DMS 273 (cell line): ENCODE data around the gene USH2A.

Source experiments
- DNase-seq: peaks from one replicate; lab custom pipeline; 2025; ENCODE audit not compliant: unreplicated experiment; lab: John Stamatoyannopoulos, UW

The USH2A gene

DNA sequence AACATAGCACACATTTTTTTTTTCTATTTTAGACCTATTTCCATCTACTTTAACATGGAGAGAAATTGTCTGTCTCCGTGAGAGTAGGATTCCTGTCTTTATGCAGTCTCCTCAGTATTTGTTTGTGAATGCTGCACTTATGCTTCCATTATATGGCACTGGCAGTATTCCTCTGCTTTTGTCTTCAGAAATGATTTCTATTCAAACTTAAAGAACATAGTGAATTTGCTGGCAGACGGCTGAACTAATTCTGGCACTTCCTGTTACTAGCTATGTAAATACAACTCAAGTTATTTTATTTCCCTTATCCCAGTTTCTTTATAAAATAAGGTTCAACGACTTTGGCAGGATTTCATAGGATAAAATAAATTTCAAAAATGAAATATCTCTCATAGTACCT lies 810.9 kb downstream of the USH2A start:
- DNase-seq = no peak

DNA sequence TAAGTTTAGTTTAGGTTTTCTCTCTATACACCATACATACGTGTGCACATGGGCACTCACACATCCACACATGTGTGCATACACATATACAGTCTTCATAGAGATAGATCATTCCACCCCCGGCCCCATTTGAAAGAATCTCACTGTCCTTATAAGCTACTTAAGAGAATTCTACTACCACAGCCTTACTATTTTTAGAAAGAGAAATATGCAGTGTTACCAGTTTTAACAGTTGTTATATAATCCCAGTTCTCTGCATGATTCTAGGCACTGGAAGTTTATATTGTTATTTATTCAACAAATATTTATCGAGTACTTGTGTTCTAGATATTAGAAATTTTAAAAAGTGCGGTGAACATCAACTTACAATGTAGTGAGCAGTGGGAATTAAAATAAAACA lies 814.6 kb downstream of the USH2A start:
- DNase-seq = no peak

DNA sequence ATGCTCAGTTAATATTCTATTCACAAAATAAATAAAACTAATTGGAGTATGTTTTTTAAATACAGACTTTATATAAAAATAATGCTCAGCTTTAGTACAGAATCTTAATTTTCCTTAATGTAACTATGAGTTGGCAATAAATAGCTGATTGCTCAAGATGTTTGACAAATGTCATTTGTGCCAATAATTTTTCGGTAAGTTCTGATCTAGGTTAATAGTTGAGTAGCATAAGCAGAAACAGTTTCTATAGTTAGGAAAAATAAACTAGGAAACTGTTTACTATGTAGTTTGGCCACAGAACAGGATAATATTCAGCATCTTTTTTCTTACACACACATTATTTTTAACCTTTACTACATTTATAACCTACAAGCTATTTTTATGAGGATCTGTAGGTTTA lies 815.8 kb downstream of the USH2A start:
- no peak for DNase-seq

DNA sequence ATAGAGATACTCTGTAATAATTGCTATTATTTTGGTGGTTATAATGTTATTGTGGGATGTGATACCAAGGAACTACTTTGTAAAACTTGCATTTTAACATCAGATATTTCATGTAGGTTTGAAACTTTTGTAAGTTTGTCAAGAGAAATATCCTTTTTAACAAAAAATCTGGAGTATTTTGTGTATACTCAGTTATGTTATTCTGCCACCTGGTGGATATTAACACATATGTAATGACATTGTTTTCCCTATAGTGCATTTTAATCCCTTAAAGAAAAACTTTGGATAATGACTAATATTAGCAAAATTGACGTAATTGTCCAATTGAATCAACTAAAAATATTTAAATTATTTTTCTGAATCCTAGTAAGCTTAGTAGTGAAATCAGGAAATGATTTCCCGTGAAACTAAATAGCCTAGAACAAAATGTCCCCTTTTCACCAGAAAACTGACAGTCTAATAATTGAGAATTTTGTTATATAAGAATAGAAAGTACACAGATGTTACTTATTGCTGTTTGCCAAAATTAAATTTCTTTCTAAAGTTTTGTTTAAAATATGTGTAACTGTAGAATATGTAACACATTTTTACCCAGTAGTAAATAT lies 816.6 kb downstream of the USH2A start:
- peak; percentile 26 for DNase-seq

DNA sequence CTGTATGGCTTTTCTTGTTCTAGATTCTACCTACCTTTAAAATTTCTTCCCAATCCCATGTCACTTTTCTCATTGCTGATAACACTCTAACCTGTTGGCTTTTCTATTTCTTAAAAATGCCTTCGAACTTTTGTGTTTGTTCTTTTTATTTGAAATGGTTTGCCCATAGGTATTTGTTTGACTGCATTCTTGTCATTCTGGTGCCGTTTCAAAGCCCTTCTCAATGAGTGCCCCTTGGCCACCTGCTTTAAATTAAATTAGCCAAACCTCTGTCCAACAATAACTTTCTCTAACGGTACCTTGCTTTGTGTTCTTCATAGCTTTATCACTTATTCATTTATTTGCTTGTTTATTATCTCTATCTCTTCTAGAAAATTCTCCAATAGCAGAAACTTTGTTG lies 817.2 kb downstream of the USH2A start:
- DNase-seq = no peak

DNA sequence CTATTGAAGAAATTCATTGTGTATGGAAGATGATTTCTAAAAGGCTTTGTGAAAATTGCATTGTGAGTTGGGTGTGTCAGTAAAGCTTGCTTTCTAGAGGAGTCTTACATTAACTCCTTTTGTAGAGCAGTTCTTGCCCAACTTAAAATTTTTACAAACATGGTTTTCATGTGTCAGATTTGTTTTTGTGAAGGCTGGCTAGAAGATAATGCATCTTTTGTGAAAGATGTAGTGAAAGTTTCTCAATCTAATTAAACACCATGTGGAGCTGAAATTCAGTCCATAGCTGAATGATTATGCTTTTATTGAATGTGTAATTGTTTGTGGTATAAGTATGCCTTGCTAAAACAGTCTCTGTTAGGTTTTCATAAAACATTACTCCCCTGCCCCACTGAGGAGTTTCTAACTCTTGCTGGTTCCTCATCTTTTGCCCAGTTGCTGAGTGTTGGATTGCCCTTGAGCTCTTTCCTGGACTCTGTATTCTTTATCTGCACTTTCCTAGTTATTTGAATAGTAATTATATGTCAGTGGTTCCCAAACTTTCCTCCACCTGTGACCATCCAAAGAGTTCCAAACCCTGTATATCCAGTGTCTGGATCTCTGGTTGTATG lies 818.1 kb downstream of the USH2A start:
- no peak for DNase-seq

DNA sequence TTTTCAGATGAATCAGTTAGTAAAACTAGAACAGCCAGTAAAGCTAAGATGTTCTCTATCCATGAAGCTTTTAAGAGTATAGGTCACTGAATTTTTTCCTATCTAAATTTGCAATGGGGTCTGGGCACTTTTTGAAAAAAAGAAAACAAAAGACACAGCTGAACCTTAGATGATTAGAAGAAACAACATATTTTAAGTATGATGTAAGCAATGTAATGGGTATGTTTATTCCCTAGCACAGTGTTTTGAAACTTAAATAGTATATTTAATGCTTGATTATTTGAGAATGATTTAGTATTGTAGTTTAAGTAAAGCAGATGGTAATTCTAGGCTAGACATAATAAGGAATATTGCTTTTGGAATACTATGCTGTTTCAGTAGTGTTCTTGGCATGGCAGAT lies 819.9 kb downstream of the USH2A start:
- DNase-seq = no peak

DNA sequence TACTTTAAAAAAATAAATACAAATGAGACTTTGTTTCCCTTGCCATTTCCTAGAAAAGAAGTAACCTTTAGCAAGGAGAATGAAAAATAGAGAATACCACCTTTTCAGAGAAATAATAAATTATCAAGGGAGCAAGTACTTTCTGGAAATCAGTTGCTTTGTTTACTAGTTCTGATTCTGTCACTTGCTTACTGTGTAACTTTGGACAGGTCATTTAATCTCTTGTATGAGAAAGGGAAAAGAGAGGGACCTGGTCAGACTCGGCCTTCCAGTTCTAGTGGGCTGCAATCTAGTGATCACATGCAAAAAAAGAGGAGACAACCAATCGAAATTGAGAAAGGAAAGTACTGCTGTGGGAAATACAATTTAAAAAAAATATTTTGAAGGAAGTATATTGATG lies 822.0 kb downstream of the USH2A start:
- DNase-seq = no peak

DNA sequence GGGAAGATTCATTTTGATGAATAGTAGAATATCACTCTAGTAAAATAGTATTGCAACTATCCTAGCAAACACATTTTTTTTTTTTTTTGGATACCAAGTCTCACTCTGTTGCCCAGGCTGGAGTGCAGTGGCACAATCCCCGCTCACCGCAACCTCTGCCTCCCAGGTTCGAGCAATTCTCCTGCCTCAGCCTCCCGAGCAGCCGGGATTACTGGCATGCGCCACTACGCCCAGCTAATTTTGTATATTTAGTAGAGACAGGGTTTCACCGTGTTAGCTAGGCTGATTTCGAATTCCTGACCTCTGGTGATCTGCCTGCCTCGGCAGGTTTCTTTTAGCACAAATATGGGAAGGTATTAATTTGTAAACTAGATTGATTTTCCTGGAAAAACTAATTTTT lies 822.4 kb downstream of the USH2A start:
- DNase-seq = no peak

DNA sequence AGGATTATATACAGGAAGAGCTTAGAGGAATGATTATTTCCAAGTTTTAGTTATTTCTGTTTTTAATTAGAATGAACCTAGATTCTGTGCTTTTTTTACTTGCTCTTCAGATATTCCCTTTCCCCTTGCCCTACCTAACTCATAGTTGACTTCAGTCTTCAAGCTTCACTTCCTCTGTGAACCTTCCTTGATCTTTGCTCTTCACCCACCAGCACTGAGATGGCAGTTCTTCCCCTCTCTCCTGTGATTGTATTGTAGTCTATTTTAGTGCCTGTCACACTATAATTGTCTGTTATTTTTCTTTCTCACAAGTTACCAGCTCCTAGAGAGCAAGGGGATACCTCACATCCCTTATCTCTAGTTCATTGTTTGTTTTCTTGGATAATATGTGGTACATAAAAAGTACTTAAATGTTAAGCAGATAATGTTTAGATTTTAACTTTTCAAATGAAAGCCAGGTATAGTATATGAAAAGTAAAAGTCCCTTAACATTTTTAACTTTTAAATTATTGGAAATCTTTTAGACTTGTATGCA lies 822.9 kb downstream of the USH2A start:
- DNase-seq = no peak

DNA sequence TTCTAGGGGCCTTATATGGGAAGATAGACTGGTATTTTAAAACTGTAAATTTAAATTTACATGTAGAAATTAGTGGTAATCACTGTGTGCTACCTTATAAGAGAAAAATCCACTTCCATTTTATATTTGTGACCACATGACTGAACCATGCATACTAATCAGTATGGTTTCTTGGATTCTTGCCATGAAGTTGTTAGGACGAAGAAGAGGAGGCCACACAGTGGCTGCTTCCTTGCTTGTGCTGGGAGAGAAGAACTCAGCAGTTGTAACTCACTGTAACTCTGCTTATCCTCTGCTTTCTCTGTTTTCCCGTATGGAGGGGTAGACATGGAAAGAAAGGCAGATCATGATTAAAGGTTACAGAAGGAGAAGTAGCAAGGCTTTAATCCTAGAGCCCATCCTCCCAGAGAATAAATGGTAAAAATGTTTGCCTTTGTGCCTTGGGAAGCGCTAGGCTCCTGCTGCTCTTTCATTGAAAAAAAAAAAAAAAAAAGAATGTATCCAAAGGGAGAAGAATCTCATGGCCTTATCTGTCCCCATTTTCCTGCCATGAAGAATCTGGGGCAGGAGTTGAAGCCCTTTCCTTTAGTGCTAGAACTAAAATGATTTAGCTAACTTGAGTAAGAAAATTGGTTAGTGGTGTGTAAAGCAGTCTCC lies 823.7 kb downstream of the USH2A start:
- DNase-seq = peak; percentile 77

DNA sequence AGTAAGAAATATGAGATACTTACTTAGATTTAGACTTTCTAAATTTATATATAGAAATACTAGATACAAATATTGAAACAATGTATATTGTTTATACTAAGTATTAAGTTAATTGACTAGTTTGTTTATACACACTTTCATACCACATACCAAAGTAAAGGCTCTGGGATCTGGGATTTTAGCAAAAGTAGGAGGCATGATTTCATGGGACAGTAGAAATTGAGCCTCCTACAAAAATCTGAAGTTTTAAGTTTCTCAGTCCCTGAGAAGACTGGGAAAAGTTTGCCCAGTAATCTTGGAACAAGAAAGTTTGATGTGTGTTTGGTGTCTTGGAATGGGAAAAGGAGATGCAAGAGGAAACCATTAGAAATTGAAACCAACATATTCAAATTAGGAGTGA lies 825.3 kb downstream of the USH2A start:
- no peak for DNase-seq

DNA sequence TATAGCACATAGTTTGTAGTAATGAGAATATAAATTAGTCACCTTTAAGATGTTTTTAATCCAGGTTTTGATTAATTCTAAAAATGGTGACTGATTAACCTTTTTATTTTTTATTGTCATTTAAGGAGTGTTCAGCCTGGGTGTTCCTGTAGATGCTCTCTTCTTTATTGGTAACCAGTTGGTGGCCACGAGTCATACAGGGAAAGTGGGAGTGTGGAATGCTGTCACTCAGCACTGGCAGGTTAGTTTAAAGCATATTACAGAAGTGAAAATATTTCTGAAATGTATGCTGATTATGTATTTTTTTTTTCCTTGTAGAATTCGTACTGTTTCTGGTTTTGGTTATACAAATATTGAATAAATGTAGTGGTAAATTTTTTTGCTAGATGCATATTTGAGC lies 828.0 kb downstream of the USH2A start:
- no peak for DNase-seq

DNA sequence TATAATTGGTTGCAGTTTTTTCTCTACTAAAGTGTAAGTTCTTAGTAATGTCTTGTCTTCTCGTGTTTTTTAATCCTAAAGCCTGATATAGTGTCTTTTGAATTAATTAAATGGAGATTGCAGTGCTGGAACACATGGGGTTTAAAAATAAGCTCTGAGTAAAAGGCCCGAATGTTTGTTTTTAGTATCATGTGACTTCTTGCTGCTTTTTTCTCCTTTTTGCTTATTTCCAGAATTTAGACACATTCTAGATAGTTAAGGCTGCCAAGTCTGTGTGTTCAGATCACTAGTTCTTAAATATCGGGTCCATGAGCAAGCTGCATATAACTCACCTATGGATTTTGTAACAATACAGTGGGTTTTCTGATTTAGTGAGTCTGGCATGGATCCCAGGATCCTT lies 828.6 kb downstream of the USH2A start:
- no peak for DNase-seq

DNA sequence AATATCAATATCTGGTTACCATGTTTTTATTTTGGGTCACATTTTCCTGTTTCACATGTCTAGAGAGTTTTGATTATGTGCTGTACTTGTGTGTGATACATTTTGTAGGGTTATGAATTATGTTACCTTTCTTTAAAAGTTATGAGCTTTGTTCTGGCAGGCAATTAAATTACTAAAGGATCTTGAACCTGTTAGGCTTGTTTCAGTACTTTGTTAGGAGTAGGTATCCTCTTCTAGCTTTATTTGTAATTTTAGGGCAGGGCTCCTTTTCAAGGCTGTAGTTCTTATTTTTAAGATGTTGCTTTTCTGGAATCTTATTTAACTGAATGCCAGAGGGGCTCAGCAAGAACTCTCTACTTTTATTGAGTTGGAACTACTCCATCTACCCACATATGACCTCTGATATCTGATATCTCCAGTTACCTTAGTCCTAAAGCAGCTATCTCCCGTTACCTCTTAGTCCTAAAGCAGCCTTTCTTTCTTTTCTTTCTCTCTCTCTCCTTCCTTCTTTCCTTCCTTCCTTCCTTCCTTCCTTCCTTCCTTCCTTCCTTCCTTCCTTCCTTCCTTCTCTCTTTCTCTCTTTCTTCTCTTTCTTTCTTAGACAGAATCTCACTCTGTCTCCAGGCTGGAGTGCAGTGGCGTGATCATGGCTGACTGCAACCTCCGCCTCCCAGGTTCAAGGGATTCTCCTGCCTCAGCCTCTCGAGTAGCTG lies 832.3 kb downstream of the USH2A start:
- no peak for DNase-seq

DNA sequence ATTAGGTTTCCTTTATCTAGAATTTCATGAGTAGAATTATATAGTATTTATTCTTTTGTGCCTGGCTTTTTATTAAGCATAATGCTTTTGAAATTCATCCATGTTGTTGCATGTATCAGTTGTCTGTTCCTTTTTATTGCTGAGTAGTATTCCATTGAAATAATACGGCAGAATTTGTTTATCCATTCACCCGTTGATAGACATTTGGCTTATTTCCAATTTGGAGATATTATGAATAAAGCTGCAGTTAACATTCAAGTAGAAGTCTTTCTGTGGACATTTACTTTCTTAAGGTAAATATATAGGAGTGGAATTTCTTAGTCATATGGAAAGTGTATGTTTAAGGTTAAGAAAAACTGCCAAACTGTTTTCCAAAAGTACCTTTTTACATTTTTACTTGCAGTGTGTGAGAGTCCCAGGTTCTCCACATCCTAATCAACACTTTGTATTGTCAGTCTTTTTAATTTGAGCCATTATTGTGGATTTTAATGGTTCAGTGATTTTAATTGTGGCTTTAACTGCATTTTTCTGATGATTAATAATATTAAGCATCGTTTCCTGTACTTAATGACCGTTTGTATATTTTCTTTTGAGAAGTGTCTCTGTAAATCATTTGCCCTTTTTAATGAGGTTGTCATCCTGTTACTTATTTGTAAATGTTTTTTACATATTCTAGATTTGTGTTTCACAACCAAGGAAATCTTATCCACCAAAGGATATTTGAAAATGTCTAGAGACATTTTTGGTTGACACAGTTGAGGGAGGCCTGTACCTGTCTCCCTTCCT lies 833.4 kb downstream of the USH2A start:
- no peak for DNase-seq

DNA sequence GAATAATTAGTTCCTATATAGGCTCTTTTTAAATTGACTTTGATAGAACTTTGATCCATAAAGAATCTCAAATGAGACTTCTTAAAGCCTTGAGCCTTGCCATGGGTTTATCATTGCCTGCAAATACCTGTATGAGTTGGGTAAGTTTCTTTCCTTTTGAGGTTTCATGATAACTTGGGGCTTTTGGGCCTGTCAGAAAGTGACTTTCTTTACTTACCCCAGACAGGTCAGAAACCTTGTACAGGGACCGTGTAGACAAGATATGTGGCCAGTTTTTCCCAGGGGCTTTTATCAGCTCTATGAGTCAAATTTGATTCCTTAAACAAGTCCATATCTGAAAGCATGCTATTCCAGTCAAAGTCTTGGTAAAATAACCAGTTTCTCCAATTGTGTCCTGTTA lies 838.9 kb downstream of the USH2A start:
- no peak for DNase-seq

DNA sequence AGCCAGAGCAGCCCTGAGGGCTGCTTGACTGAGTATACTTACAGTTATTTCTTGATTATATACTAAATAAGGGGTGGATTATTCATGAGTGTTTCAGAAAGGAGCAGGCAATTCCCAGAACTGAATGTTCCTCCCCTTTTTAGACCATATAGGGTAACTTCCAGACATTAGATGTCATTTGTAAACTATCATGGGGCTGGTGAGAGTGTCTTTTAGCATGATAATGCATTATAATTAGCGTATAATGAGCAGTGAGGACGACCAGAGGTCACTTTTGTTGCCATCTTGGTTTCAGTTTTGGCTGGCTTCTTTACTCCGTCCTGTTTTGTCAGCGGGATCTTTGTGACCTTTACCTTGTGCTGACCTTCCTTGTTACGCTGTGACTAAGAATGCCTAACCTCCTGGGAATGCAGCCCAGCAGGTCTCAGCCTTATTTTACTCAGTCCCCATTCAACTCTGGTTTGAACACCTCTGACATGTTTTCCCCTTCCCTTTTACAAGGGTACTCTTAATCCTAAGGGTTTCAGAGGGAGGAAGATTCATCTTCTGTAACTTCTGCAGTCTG lies 840.0 kb downstream of the USH2A start:
- DNase-seq = no peak

DNA sequence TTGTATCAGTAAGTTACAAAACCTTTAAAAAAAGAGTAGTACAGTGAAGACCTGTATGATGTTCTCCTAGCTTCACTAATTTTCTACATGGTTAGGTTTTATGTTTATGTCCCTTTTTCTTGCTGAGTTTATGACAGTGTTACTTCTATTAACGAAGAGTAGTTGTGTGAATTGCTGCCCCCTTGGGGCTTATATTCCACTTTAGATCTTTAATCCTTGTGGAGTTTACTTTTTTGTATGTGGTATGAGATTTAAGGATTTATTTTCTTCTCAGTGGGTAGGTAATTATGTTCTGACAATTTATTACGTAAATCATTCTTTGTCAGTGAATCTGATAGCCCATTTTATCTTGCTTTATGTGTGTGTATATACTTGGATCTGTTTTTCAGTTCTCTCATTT lies 841.4 kb downstream of the USH2A start:
- DNase-seq = no peak
